Lung (tissue), 12 donors: ENCODE results near the gene C2orf68. TPM values are rescaled to one million over a fixed set of nuclear protein-coding genes. Genes with fewer than 3 reads are reported as not detected.
A peak's percentile ranks its signal among the peaks of the same experiment; 100 is the strongest.
"Not testable (repeated sequence)": the region's sequence is repeated elsewhere in the genome, so short reads cannot be mapped to it uniquely, and the experiment has no call there.

Source experiments
- ATAC-seq: fragments of 200-7000 bp; cut with Tn5 transposase; one replicate; pipeline ENCODE4 v1.9.1; 2020; ENCODE audit warnings: moderate number of reproducible peaks; ENCODE audit not compliant: insufficient read depth, low FRiP score
- DNase-seq, 3 donors: peaks; one replicate each; pipeline ENCODE4 v3.0.0-alpha.2; 2013 to 2017
- H3K27ac ChIP-seq, 2 donors: one replicate each; pipeline ENCODE4 v1.5.1; 2013; ENCODE audit warnings: mild to moderate bottlenecking in 2 of 2, moderate library complexity in 2 of 2, control low read depth in 1 of 2, inconsistent platforms in 1 of 2, low read depth in 1 of 2, low read length in 1 of 2
- H3K27me3 ChIP-seq, 3 donors: one replicate each; pipeline ENCODE4 v1.5.1; 2013; ENCODE audit warnings: low read length in 2 of 3; ENCODE audit not compliant: control insufficient read depth in 3 of 3, insufficient read depth in 3 of 3
- H3K36me3 ChIP-seq, 4 donors: one replicate each; pipeline ENCODE4 v1.5.1; 2013; ENCODE audit warnings: low read length in 4 of 4, mild to moderate bottlenecking in 1 of 4, moderate library complexity in 1 of 4; ENCODE audit not compliant: control insufficient read depth in 4 of 4, insufficient read depth in 4 of 4
- H3K4me1 ChIP-seq, 5 donors: one replicate each; pipeline ENCODE4 v1.5.1; 2013; ENCODE audit warnings: low read length in 5 of 5, mild to moderate bottlenecking in 2 of 5, moderate library complexity in 1 of 5; ENCODE audit not compliant: control insufficient read depth in 5 of 5, insufficient read depth in 5 of 5
- H3K4me3 ChIP-seq: one replicate; pipeline ENCODE4 v1.5.1; 2013; ENCODE audit warnings: mild to moderate bottlenecking, control low read depth, moderate library complexity
- H3K9ac ChIP-seq, 2 donors: one replicate each; pipeline ENCODE4 v1.5.1; 2013; ENCODE audit warnings: low read length in 2 of 2, control low read depth in 1 of 2; ENCODE audit not compliant: insufficient read depth in 1 of 2
- H3K9me3 ChIP-seq, 4 donors: one replicate each; pipeline ENCODE4 v1.5.1; 2013; ENCODE audit warnings: low read length in 3 of 4, mild to moderate bottlenecking in 1 of 4, moderate library complexity in 1 of 4; ENCODE audit not compliant: control insufficient read depth in 4 of 4, insufficient read depth in 3 of 4
- WGBS, 2 donors: extraction: QIAGEN DNeasy Blood & Tissue Kit; methylation state at CpG; one replicate each; pipeline ENCODE4 v1.1.7; 2013; 5-methylcytosine and 5-hydroxymethylcytosine counted together
- polyA plus RNA-seq, 2 donors: library from polyadenylated mRNA; stranded (reverse); fragments of 200-250 nt; gene quantifications; one replicate each; pipeline ENCODE4 v1.2.1, GENCODE V29; 2013
- total RNA-seq, 2 donors: library from RNA; depleted of rRNA in 1 of 2; stranded (reverse); fragments of >200 nt in 1 of 2; gene quantifications; one replicate each; pipeline ENCODE4 v1.2.1, GENCODE V29; 2014 to 2021
- TF ChIP-seq, protein P1 (sequence below): IDR thresholded peaks from 2 replicates; pipeline ENCODE4 v1.5.1; 2012; ENCODE audit warnings: mild to moderate bottlenecking; ENCODE audit errors: control extremely low read depth, extremely low read depth
- donor health status: control.
- donor health status: control.
- donor health status: Bipolar disorder and iron deficiency.
- donor health status: healthy.
- donor health status: DM: yes; HTN: yes; CAD: no.

Gene C2orf68
- total and polyA plus RNA-seq, 4 donors, result 23.2 to 51.9 (median 40.7) TPM

DNA sequence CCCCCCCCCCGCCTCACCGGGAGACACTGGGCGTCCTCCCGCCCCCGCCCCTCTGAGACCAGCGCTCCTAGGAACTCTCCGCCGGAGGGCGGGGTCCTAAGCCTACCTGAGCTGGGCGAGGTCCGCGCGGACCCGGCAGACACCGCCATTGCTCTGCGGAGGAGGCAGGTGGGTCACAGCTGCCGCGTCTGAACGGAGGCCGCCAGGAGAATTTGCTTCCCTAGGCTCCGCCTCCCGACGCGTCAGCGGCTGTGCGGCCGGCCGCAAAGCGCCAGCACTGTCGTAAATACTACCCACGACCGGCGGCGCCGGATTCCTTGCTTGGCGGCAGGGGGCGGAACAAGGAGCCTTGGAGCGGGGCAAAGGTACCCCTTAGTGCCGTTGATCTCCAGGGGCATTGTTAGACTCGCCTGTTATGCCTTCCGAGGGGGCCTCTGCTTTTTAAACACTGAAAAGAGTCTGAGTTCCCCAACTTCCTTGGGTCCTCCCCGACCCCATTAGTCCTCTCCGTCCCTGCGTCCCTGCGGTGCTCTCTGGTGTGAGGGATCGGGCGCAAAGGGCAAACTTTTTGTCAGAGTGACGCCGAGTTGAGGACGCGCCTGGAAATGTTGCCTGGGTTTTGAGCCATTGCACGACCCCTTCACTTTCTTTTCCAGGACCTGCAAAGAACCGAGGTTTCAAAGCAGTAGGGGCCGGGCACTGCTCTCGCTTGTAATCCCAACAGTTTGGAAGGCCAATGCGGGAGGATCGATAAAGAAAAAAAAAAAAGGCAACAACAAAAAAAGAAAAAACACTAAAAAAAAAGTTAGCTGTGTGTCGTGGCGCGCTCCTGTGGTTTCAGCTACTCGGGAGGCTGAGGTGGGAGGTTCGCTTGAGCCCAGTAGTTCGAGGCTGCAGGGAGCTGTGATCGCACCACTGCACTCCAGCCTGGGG, 50.3 kb downstream of the C2orf68 start, which contains the start of gene GGCX:
GGCX (minus strand) TSS at position 214 of the 933 bp plus-strand sequence; CDS start at position 149, 65 bp downstream.
- WGBS, 2 donors, result 4% methylated on average over 63 to 64 of the region's 64 CpGs
- TF ChIP-seq, protein P1, sequence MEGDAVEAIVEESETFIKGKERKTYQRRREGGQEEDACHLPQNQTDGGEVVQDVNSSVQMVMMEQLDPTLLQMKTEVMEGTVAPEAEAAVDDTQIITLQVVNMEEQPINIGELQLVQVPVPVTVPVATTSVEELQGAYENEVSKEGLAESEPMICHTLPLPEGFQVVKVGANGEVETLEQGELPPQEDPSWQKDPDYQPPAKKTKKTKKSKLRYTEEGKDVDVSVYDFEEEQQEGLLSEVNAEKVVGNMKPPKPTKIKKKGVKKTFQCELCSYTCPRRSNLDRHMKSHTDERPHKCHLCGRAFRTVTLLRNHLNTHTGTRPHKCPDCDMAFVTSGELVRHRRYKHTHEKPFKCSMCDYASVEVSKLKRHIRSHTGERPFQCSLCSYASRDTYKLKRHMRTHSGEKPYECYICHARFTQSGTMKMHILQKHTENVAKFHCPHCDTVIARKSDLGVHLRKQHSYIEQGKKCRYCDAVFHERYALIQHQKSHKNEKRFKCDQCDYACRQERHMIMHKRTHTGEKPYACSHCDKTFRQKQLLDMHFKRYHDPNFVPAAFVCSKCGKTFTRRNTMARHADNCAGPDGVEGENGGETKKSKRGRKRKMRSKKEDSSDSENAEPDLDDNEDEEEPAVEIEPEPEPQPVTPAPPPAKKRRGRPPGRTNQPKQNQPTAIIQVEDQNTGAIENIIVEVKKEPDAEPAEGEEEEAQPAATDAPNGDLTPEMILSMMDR, result peak; percentile 25
- Histone ChIP-seq H3K4me1 (peaks cover 0 to 18% (median 6%) of the 10 kb centered on the region in 5 donors), H3K27me3 (no peaks in the 10 kb centered on the region), H3K36me3 (peaks cover 0 to 11% (median 5%) of the 10 kb centered on the region in 4 donors), H3K9me3 (no peaks in the 10 kb centered on the region), H3K9ac (peak within 1 kb of the TSS; percentile 73 to 93), H3K27ac (peak within 1 kb of the TSS; percentile 76 to 91), H3K4me3 (peak within 1 kb of the TSS; percentile 57)
- ATAC-seq, result peak; percentile 96
- peak; percentile 97 to 98 (median 97) for DNase-seq

DNA sequence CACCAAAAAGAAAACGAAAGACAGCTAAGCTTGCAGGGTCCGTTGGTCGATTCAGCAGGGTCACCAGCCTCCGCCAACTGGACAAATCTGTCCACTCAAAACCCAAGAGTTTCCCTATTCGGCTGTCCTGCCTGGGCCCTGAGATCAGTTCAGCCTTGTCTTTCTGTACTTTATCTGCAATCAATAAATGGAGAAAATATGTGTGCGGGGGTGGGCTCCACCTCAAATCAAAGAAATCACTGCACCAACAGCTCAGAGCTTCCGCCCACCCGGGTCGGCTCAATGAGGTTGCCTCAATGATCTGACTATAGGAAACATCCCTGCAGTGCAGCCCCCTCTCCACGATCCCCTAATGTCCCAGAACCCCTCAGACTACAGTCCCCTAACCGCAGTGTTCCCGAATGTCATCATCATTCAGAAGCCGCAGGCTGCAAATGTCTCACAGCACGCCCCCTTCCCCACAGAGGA, 51.0 kb downstream of the C2orf68 start:
- TF ChIP-seq, protein P1, result no peak
- Histone ChIP-seq H3K4me3 (peak overlapping the region; percentile 57), H3K27me3 (no peaks in the 10 kb centered on the region), H3K27ac (peak overlapping the region; percentile 66 to 91), H3K36me3 (peaks cover 0 to 17% (median 8%) of the 10 kb centered on the region in 4 donors), H3K9me3 (no peaks in the 10 kb centered on the region), H3K4me1 (peaks cover 0 to 18% (median 6%) of the 10 kb centered on the region in 5 donors), H3K9ac (peak overlapping the region; percentile 73 to 85)
- ATAC-seq (peak; percentile 9), DNase-seq (no peak)
- 4 to 10% methylated on average over 14 of the region's 14 CpGs for WGBS, 2 donors

DNA sequence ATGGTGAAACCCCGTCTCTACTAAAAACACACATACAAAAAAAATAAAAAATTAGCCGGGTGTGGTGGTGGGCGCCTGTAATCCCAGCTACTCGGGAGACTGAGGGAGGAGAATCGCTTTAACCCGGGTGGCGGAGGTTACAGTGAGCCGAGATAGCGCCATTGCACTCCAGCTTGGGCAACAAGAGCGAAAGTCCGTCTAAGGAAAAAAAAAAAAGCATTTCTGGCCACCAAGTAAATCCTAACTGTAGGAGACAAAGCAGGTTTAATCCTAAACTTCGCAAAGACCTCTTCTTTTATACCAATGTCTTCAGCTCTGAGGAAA, 51.5 kb downstream of the C2orf68 start:
- DNase-seq, H3K27ac ChIP-seq, H3K9me3 ChIP-seq, ATAC-seq, H3K27me3 ChIP-seq, H3K4me3 ChIP-seq: not testable (repeated sequence)
- Histone ChIP-seq H3K36me3 (peaks cover 0 to 20% (median 10%) of the 10 kb centered on the region in 4 donors), H3K4me1 (peaks cover 0 to 18% (median 6%) of the 10 kb centered on the region in 5 donors), H3K9ac (peak overlapping the region; percentile 73 to 85)
- WGBS, 2 donors, result 83 to 84% methylated on average over 12 of the region's 12 CpGs

DNA sequence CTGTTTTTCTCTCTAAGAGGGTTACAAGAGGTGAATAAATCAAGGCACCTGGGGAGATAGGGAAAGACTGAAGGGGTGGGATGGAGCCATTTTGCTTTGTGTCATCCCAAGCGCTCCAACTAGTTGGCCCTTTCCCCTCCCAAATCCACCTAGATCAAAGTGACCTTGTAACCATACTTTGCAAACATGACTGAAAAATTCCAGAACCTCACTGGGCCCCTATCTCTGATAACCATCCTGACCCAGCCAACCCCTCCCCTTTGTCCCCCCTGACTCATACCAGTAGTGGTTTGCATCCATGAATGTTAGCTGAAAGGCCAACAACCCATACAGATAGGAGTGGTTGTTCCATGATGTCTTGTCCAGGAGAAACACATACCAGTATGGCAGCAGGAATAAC, 53.7 kb downstream of the C2orf68 start:
- Histone ChIP-seq H3K9ac (no peak overlapping the region), H3K9me3 (no peaks in the 10 kb centered on the region), H3K36me3 (peaks cover 0 to 37% (median 17%) of the 10 kb centered on the region in 4 donors), H3K4me1 (peaks cover 0 to 18% (median 6%) of the 10 kb centered on the region in 5 donors), H3K27me3 (no peaks in the 10 kb centered on the region), H3K4me3 (no peak overlapping the region), H3K27ac (peak overlapping the region in 1 of 2 donors; percentile 45)
- ATAC-seq (no peak), DNase-seq (no peak)
- TF ChIP-seq, protein P1, result no peak
- WGBS, 2 donors, result 96 to 100% methylated on average over 1 of the region's 1 CpG
